HG03280 (cell line): ENCODE results near the gene TSR3.
"Not testable (repeated sequence)": the region's sequence is repeated elsewhere in the genome, so short reads cannot be mapped to it uniquely, and the experiment has no call there.

Source experiments
- ATAC-seq: cut with Tn5 transposase; IDR thresholded peaks from one replicate; pipeline ENCODE4 v1.9.1; 2021; ENCODE audit warnings: mild to moderate bottlenecking, moderate library complexity; ENCODE audit not compliant: unreplicated experiment

The TSR3 gene

DNA sequence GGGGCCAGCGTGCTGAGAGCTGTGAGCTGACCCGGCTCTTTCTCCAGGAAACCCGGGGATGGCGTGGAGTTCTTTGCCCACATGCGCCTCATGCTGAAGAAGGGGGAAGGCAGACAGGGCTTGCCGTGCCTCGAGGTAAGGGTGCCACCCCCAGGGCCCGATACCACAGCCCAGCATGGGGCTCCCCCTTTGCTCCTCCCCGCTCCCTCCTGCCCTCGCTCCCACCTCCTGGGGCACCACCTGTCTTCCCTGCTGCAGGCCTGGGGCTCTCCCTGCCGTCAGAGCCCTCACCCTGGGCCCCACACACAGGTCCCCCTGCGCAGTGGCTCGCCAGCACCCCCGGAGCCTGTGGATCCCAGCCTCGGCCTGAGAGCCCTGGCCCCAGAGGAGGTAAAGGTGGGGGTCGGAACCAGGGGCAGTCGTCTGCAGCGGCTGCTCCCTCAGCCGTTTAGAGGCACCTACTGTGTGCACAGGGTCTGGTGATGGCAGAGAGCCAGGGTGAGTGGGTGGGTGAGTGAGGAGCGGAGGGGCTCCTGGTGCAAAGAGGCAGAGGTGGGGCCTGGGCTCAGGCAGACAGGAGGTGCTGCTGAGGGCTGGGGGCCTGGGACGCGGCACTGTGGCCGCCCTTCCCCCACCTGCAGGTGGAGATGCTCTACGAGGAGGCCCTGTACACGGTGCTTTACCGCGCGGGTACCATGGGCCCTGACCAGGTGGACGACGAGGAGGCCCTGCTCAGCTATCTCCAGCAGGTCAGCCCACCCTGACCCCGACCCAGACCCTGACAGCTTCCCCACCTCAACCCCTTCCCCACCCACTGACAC lies 12.6 kb downstream of the TSR3 start:
- ATAC-seq: no peak

DNA sequence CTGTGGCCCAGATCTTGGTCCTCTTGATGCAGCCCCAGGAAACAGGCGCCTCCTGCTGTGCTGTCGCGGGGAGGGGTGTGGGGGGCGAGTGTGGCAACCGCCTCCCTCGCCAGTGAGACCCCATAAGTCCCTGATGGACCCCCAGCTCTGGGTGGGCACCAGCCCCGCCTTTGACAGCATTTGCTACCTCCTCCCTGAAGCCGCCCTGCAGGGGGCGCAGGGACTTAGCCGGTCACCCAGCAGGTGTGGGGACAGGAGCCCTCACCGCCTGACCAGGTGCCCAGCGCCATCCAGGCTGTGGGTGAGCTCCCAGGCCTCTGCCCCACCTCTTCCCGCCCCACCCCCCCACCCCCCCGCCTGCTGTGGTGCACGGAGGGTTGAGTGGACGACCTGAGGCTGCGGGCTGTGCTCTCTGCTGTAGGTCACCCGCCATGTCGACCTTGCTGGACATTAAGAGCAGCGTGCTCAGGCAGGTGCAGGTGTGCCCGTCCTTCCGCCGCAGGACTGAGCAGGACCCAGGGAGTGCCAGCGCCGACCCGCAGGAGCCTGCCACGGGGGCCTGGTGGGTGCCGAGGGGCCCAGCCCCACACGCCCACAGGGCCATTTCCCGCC lies 13.5 kb downstream of the TSR3 start:
- no peak for ATAC-seq

DNA sequence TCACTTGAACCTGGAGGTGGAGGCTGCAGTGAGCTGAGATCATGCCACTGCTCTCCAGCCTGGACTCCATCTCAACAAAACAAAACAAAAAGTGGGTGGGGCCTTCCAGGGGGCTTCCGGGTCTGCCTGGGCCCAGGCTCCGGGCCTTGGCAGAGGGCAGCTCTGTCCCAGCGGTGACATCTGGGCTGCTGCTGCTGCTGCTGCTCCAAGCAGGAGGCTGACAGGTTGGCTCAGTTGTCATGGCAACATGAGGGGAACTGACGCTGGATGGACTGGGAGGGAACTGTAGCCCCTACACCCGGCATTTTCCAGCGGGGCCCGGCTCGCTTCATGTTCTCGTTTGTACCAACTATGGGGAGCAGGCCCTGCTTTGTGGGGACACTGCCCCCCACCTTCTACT lies 14.2 kb downstream of the TSR3 start:
- no peak for ATAC-seq

DNA sequence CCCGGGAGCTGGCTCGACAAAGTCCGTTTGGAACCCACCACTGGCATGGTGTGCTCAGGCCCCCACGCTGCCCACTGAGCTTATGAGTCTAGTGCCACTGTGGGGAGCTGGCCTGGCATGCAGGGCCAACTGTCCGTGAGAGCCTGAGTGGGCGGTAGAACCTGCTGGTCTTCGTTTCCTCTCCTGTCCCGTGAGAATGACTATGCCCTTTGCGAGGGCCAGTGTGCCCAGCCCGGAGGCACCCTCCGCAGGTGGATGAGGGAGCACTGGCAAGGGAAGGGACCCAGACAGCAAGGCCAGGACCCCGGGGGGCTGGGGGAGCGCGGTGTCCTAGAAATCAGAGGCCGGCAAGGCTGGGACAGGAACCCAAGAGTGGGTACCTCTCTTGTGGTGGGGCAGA lies 15.1 kb downstream of the TSR3 start:
- no peak for ATAC-seq

DNA sequence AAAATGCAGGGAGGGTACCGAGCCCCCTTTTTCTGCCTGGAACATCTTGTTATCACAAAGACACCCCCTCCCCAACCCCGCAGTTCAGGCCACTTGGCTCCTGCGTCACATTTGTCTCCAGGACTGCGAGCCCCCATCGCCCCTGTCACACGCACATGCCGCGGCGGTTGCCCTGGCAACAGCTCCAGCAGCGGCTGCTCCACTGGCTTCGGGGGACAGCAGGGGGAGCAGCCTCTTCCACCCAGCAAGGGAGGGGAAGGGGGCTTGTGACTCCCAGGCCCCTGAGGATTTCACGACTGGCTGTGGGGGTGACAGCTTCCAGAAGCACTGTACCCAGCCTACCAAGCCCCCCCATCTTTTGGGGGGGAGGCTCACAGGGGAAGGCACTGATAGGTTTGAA lies 15.7 kb downstream of the TSR3 start:
- no peak for ATAC-seq

DNA sequence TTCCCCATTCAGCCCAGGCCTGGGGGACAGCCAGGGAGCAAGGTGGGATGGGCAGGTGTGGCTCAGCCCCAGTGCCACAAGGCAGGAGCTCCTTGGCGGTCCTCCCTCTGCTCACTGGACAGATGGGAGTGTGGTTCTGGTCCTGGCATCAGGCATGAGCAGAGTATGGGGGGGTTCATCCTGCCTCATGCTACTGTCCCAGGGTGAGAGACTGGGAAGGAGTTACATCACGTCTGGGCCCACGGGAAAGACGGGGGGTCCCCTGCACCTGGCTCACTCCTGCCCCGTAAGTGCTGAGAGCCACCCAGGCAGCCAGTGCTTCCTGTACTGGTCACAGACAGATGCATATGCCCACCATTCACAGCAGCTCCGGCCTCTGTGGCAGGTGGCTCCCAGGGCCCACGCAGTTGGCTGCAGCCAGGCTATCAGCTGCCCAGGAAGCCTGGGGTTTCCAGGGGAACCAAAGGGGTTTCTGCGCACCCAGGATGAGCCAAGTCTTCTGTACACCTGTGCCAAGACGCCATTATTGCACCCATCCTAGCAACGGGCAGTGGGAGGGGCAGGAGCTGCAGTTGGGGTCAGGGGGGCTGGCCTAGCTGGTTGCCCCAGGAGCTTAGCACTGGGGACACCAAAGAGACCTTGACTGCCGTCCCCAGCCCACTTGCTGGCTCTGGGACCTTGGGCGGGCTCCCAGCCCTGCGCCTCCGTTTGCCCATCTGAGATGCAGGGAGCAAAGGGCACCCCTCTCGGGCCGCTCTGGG lies 16.3 kb downstream of the TSR3 start:
- no peak for ATAC-seq

DNA sequence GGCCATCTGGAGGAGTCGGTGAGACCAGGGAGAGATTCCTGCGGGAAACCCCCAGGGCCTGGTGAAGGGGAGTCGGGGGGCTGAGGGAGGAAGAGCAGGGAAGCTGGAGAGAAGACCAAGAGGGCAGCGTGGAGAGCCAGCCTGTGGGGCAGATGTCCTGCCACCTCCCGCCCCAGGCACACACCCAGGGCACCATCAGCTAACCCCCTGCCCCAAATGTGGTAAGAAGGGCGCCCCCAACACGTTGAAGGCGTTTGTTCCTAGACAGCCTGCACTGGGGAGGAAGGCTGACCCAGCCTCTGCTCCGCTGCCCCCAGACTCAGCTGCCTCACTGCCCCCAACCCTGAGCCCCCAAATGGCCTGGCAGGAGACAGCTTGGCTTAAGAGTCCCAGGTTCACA lies 16.9 kb downstream of the TSR3 start:
- no peak for ATAC-seq

DNA sequence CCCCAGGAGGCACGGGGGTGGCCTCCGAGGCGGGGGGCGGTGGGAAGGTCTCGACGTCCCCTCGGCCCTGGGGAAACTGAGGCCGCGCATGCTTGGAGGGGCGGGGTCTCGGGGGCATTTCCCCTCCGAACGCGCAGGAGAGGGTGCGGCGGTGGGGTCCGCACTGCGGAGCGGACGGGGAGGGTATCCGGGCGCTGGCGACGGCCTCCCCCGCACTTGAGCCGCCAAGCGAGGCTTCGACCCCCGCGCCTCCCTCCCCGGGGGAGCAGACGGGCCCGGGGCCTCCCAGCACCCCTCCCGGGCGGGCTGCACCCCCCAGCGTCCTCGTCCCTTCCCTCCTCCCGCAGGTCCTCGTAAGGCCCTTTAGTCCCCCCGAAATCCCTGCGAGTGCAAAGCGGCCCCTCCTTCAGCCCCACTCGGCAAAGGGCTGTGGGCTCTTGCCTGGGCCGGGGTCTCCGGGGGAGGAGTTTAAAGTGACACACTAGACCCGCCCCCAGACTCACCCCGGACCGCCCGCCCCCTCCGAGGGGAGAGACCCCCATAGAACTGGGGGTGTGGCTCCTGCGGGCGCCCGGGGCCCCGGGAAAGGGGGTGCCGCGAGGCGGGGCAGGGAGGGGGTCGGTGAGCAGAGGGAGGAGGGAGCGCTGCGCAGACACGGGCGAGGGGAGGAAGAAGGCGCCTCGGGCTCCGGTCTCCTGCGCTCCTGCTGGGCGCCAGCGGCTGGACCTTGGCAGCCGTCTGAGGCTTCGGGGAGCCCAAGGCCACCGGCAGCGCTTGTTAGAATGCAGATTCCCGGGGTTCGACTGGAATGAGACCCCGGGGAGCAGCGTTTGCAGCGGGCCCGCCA lies 17.6 kb downstream of the TSR3 start:
- ATAC-seq: no peak

DNA sequence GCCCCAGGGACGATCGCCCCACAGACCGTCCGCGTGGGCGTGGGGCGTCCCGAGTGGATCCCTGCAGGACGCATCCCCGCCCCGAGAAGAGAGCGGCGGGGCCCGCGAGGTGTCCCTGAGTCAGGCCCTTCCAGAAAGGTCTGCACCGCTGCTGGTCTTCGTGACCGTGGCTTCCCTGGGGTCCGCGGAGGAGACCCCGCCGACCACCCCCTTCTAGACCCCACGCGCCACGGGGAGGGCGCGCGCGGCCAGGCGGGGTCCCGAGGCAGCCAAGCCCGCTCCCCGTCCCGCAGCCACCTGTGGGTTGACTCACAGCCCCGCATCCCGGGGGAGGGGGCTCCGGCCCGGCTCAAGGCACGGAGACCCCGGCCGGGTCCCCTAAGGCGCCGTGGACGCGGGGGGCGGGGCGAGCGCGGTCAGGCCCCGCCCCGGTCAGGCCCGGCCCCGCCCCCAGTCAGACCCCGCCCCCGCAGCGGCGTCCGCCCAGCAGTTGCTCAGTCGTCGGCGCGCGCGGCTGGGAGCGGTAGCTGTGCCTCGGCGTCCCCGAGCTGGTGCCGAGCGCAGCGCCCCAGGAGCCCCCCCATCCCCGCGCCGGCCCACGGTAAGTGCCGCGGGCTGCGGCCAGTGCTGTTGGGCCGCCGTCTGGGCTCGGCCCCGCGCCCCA lies 18.4 kb downstream of the TSR3 start, which contains the start of gene BAIAP3:
Gene BAIAP3, plus strand, starts transcription at position 497 of the 664 bp plus-strand sequence. CDS start 4,905 bp downstream, outside the sequence.
- ATAC-seq: no peak

DNA sequence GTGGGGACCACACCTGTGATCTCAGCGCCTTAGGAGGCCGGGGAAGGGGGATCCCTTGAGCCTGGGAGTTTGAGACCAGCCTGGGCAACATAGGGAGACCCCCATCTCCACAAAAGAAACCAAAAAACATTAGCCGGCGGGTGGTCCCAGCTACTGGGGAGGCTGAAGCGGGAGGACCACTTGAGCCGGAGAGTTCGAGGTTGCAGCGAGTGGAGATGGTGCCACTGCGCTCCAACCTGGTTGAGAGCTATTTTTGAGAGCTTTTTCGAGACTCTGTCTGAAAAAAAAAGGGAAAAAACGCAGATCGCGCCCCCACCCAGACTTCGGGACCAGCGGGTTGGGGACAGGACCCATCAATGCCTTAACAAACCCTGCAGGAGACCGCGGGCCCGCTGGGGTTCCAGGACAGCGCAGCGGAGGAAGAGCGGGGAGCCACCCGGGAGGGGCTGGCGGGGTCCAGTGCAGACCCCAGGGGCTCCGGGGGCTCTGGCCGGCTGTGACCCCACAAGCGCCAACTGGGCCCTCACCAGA lies 19.0 kb downstream of the TSR3 start:
- no peak for ATAC-seq

DNA sequence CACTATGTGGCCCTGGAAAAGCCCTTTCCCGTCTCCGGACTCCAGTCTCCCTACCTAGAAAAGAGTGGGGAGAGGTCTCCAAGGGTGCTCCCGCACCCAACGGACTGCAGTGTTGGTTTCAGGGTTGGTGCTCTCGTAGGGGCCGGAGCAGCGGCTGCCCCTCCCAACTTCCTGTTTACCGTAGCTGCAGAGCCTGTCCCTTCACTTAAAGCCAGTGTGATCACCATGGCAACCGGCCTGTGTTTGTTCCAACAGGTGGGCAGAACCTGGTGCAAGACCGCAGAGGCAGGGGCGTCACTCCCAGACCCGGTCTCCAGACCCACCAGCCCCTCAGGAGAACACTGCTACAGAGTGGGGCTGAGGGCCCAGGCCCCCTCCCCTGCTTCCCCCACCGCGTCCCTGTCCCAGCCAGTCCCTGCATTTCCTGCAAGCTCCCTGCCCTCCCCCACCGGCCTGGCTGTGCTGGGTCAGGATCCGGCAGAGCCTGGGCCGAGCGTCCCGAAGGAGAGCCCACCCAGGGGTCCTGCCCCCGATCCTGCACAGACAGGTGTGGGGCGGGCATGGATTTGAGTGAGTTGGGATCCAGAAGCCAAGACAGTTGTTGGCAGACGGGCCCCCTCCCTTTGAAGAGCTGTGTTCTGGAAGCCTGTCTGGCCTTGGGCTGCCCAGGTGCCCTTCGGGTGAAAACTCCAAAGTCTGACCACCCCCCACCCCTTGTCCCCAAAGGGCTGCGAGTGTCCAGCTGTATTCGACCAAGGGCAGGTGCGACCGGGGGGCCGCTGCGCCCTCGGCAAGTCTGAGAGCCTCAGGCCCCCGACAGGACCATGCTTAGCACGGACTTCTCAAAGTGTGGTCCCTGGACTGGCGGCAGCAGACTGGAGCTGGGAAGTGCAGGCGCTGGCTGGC lies 19.7 kb downstream of the TSR3 start:
- ATAC-seq: no peak

DNA sequence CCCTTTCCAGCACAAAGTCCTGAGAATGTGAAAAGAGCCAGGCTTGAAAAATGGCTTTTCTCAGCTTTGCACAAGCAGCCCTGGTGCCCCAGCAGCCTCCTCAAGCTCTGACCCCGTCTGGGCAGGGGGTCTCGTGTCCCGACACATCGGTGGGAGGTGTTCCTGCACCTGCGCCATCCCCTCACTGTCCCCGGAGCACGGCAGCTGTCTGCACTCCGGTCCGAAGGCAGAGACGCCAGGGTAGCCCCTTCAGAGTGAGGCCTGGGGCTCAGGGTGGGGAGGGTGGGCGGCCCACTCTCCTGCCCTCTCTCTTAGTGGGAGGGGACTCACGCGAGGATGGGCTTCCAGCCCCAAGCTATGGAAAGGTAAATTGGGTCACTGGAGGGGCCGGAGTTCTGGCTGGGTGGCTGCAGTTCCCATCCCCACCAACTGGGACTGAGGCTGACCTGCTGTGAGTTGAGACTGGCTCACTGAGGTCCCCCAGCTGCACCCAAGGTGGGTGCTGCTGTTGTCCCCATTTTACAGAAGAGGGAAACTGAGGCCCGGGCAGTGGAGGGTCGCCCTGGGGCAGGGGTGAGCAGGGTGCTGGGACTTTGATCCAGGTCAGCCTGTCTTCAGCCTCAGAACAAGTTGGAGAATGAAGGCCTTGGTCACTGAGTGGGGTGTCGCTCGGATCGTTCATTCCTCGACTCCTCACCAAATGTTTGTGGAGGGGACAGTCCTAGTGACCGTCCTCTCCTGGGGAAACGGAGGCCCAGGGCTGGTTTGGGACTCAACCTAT lies 20.6 kb downstream of the TSR3 start:
- ATAC-seq: no peak

DNA sequence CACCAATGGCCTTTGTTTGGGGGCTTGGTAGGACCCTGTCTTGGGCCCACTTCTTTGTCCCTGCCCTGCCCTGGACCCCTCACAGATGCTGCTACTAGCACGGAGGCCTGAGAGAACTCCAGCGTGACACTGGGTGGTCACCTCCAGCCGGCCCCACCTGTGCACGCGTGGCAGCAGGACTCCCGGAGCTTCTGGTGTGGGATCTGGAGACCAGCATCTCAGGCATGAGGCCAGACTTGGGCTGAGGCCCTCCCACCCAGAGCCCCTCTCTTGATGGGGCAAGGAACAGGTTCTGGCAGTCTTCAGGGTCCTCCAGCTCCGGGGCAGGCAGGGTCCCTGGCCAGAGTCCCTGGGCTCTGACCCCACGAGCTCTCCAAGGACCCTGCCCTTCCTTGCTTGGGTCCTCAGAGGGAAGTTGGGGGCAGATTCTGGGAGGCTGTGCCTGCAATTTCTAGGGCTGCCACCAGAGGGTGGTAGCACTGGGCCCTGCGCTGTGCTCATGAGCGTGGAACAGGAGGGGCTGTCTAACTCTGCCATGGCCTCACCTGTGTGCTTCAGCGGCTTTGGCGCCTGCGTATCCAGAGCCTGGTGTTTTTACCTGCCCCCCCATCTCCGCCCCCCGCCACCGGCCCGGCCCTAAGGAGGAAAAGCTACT lies 21.3 kb downstream of the TSR3 start:
- no peak for ATAC-seq

DNA sequence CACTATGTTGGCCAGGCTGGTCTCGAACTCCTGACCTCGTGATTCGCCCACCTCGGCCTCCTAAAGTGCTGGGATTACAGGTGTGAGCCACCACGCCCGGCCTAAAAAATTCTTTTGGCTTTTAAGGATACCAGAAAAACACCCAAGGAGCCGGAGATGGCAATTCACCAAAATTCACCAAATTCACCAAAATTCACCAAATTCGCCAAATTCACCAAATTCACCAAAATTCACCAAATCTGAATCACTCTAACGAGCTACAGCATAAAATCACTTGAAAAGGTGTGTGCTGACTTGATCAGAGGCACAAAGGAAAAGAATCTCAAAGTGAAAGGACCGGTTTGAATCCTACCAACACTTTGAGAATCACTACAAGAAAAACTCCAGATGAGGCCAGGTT lies 22.7 kb downstream of the TSR3 start:
- not testable (repeated sequence) for ATAC-seq

DNA sequence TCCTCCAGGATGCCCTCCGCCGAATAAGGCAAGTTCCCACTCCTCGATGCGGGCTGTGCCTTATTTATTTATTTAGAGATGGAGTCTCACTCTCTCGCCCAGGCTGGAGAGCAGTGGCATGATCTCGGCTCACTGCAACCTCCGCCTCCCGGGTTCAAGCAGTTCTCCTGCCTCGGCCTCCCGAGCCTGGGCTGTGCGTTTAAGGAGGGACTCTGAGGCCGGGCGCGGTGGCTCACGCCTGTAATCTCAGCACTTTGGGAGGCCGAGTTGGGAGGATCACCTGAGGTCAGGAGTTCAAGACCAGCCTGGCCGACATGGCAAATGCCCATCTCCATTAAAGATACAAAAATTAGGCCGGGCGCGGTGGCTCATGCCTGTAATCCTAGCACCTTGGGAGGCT lies 23.5 kb downstream of the TSR3 start:
- ATAC-seq: not testable (repeated sequence)

DNA sequence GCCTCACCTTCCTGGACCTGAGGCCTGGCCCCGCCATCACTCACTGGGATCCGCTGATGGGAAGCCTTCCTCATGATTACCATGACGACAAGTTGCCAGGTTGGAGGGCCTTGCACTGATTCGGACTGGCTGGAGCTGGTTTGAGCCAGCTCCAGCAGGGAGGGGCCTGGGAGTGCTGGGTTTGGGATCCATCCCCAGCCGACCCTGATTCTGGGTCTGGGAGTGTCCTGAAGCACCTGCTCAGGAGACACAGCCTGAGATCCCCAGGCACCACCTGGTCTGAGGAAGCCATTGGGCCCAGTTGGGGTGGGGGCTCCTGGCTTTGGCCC lies 24.1 kb downstream of the TSR3 start:
- no peak for ATAC-seq

DNA sequence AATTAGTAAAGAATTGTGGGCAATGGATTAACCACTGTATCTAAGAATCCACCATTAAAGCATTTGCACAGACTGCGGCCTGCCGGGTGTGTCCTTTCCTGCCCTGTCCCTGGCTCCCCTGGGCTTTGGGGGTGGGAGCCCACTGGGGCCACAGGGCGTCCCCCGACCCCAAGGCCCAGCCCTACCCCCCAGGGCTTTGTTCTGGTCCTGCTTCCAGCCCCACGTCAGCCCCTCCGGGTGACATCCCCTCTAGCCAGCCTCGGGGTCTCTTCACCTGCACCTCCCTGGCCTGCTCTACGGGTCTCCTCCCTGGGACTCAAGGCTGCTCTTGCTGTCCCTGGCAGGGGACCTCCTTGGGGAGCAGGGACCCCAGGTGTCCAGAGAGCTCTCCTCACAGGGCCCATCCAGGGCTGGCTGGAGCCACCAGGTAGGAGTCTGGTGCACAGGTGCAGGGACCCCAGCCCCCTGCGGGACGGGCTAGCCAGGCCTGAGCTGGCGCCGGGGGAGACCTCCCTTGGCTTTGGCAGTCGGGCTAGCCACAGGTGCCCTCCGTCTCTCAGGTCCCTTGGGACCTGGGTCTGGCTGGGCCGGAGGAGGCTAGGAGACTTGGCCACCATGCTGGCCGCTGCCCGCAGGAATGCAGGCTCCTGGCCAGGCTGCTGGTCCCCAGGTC lies 24.6 kb downstream of the TSR3 start:
- no peak for ATAC-seq
